K562 (cell line): ENCODE data around the gene H2BK1. TPM values are rescaled to one million over a fixed set of nuclear protein-coding genes. Genes with fewer than 3 reads are reported as not detected.

Source experiments
- BDP1 ChIP-seq: IDR thresholded peaks from 3 replicates; pipeline ENCODE4 v1.6.1; 2011; ENCODE audit not compliant: insufficient read length, insufficient read depth
- CEBPB ChIP-seq: fragments of 450-650 bp; IDR thresholded peaks from 2 replicates; pipeline ENCODE4 v1.6.1; 2016; ENCODE audit warnings: missing genetic modification characterization, missing compliant biosample characterization
- EP300 ChIP-seq: IDR thresholded peaks from 2 replicates; pipeline ENCODE4 v1.6.1; 2012; ENCODE audit warnings: low read length, improper control_type of control experiment
- FOXA3 ChIP-seq, 2 experiments: fragments of 450-650 bp in 1 of 2; sonication (generic) in 1 of 2; formaldehyde crosslinking; IDR thresholded peaks in 1 of 2; conservative IDR thresholded peaks in 1 of 2; 2 replicates each; pipeline versions ENCODE4 v1.4.0 to v1.8.0; 2020 to 2022; ENCODE audit warnings: mild to moderate bottlenecking in 2 of 2, missing genetic modification reagents in 1 of 2
- HMG20A ChIP-seq: fragments of 450-650 bp; formaldehyde crosslinking; conservative IDR thresholded peaks from 2 replicates; pipeline ENCODE4 v1.4.0; 2020; ENCODE audit warnings: mild to moderate bottlenecking, mixed read lengths
- HSF4 ChIP-seq: fragments of 250-450 bp; sonication (Bioruptor Pico); IDR thresholded peaks from 2 replicates; pipeline ENCODE4 v2.1.2; 2022; ENCODE audit warnings: mild to moderate bottlenecking, moderate library complexity, borderline replicate concordance
- ILK ChIP-seq: fragments of 450-650 bp; IDR thresholded peaks from 2 replicates; pipeline ENCODE4 v1.6.1; 2016; ENCODE audit warnings: missing genetic modification characterization, low read depth, mild to moderate bottlenecking, missing compliant biosample characterization, moderate library complexity, borderline replicate concordance
- JUND ChIP-seq, 2 experiments: IDR thresholded peaks; 2 replicates in 1 of 2; 3 replicates in 1 of 2; pipeline ENCODE4 v1.6.1; 2011; ENCODE audit warnings: borderline replicate concordance in 2 of 2, low read depth in 2 of 2, low read length in 2 of 2, improper control_type of control experiment in 1 of 2, missing biosample characterization in 1 of 2, missing genetic modification characterization in 1 of 2, missing genetic modification reagents in 1 of 2
- KAT2B ChIP-seq: IDR thresholded peaks from one replicate; pipeline ENCODE4 v1.6.1; 2012; ENCODE audit warnings: low read depth, mild to moderate bottlenecking, control low read depth, inconsistent platforms, low read length, moderate library complexity
- KDM2B ChIP-seq: fragments of 250-450 bp; sonication (Bioruptor Pico); IDR thresholded peaks from 2 replicates; pipeline ENCODE4 v1.8.0; 2021; ENCODE audit warnings: mild to moderate bottlenecking, moderate library complexity
- MAZ ChIP-seq, 2 experiments: fragments of 450-650 bp in 1 of 2; sonication (generic) in 1 of 2; formaldehyde crosslinking; IDR thresholded peaks in 1 of 2; conservative IDR thresholded peaks in 1 of 2; 2 replicates each; pipeline versions ENCODE4 v1.4.0 to v1.5.0; 2020; ENCODE audit warnings: mild to moderate bottlenecking in 1 of 2, missing genetic modification reagents in 1 of 2
- NCOA1 ChIP-seq: fragments of 450-650 bp; IDR thresholded peaks from 2 replicates; pipeline ENCODE4 v1.6.1; 2016; ENCODE audit warnings: low read depth
- SUPT5H ChIP-seq: fragments of 450-650 bp; IDR thresholded peaks from 2 replicates; pipeline ENCODE4 v1.6.1; 2016
- ZNF785 ChIP-seq: fragments of 250-450 bp; sonication (Bioruptor Pico); IDR thresholded peaks from 2 replicates; pipeline ENCODE4 v1.4.0; 2020; ENCODE audit warnings: mild to moderate bottlenecking
- polyA plus RNA-seq, 8 experiments: library from polyadenylated mRNA; depleted of rRNA in 4 of 8; stranded (reverse) in 5 of 8; unstranded in 3 of 8; fragments of >200 nt; fragmentation: Nextera tagmentation in 2 of 8; fragmentation: Illumina TruSeq in 1 of 8; extraction: Ambion mirVana in 2 of 8; extraction: Trizol in 1 of 8; gene quantifications; 2 replicates each; pipeline versions ENCODE4 v1.2.1 to v1.2.3, GENCODE V29; 2011 to 2014; ENCODE audit warnings: inconsistent platforms in 1 of 8, missing spikeins in 1 of 8
- total RNA-seq, 7 experiments: library from RNA; depleted of rRNA in 6 of 7; stranded (reverse); fragments of >200 nt in 6 of 7; fragmentation: Illumina TruSeq in 2 of 7; extraction: Trizol in 2 of 7; gene quantifications; 2 replicates each; pipeline versions ENCODE4 v1.2.1 to v1.2.3, GENCODE V29; 2011 to 2021; ENCODE audit warnings: low replicate concordance in 1 of 7
- TF ChIP-seq, protein P1 (sequence below), 2 experiments: fragments of 450-650 bp in 1 of 2; sonication (generic) in 1 of 2; formaldehyde crosslinking in 1 of 2; IDR thresholded peaks in 1 of 2; conservative IDR thresholded peaks in 1 of 2; 2 replicates each; pipeline versions ENCODE4 v1.6.1 to v1.8.1; 2016 to 2023; ENCODE audit warnings: mild to moderate bottlenecking in 2 of 2, moderate library complexity in 2 of 2, inconsistent platforms in 1 of 2, missing genetic modification reagents in 1 of 2
- TF ChIP-seq, protein P2 (sequence below): fragments of 450-650 bp; IDR thresholded peaks from 2 replicates; pipeline ENCODE4 v1.6.1; 2016; ENCODE audit warnings: low read depth
- TF ChIP-seq, protein P3 (sequence below): fragments of 250-450 bp; sonication (Bioruptor Pico); IDR thresholded peaks from 2 replicates; pipeline ENCODE4 v1.5.0; 2021

The H2BK1 gene
- total and polyA plus RNA-seq, 9 of the 15 experiments (the other 6 are each of a cell fraction or from before 2014, with no cell fraction given): not detected

DNA sequence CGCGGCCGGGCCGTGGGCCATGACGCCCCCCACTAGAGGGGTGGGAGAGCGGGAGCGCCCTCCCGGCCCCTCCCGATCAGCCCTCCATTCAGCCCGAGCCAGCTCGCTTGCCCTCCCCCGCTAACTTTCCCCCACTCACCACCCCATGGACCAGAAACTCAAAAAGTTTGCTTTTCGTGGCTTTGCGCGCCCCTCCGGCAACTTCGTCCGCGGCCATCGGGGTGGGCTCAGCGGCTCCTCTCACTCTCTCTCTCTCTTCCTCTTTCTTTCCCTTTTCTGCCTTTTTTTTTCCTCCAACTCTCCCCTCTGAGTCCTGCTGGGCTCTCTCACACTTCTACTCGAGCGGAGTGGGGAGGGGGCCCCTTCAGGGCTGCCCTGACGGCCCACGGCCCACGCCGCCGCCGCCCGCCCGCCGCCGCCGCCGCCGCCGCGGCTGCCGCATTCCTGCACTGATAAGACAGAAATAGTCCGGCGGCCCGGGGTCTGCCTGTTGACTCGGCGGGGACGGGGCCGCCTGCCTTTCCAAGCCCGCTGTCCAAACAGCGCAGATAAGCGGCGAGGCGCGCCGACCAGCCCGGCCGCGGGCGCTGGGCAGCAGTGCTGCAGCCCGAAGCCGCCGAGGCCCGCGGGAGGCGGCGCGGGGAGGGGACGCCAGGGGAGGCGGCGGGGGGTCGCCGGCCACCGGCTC lies 38.2 kb upstream of the H2BK1 start, which contains the start of gene SMARCD3 (continued):
- no peak for TF ChIP-seq KAT2B
- no peak for TF ChIP-seq CEBPB (tag)
- TF ChIP-seq, protein P1, sequence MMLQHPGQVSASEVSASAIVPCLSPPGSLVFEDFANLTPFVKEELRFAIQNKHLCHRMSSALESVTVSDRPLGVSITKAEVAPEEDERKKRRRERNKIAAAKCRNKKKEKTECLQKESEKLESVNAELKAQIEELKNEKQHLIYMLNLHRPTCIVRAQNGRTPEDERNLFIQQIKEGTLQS (IDR thresholded peaks at IDR 0.05): no peak
- TF ChIP-seq, protein P1 (CRISPR knock-in tag; conservative IDR thresholded peaks at IDR 0.05): no peak
- TF ChIP-seq ILK (tag): no peak
- TF ChIP-seq BDP1: no peak
- TF ChIP-seq HMG20A: no peak
- TF ChIP-seq, protein P2, sequence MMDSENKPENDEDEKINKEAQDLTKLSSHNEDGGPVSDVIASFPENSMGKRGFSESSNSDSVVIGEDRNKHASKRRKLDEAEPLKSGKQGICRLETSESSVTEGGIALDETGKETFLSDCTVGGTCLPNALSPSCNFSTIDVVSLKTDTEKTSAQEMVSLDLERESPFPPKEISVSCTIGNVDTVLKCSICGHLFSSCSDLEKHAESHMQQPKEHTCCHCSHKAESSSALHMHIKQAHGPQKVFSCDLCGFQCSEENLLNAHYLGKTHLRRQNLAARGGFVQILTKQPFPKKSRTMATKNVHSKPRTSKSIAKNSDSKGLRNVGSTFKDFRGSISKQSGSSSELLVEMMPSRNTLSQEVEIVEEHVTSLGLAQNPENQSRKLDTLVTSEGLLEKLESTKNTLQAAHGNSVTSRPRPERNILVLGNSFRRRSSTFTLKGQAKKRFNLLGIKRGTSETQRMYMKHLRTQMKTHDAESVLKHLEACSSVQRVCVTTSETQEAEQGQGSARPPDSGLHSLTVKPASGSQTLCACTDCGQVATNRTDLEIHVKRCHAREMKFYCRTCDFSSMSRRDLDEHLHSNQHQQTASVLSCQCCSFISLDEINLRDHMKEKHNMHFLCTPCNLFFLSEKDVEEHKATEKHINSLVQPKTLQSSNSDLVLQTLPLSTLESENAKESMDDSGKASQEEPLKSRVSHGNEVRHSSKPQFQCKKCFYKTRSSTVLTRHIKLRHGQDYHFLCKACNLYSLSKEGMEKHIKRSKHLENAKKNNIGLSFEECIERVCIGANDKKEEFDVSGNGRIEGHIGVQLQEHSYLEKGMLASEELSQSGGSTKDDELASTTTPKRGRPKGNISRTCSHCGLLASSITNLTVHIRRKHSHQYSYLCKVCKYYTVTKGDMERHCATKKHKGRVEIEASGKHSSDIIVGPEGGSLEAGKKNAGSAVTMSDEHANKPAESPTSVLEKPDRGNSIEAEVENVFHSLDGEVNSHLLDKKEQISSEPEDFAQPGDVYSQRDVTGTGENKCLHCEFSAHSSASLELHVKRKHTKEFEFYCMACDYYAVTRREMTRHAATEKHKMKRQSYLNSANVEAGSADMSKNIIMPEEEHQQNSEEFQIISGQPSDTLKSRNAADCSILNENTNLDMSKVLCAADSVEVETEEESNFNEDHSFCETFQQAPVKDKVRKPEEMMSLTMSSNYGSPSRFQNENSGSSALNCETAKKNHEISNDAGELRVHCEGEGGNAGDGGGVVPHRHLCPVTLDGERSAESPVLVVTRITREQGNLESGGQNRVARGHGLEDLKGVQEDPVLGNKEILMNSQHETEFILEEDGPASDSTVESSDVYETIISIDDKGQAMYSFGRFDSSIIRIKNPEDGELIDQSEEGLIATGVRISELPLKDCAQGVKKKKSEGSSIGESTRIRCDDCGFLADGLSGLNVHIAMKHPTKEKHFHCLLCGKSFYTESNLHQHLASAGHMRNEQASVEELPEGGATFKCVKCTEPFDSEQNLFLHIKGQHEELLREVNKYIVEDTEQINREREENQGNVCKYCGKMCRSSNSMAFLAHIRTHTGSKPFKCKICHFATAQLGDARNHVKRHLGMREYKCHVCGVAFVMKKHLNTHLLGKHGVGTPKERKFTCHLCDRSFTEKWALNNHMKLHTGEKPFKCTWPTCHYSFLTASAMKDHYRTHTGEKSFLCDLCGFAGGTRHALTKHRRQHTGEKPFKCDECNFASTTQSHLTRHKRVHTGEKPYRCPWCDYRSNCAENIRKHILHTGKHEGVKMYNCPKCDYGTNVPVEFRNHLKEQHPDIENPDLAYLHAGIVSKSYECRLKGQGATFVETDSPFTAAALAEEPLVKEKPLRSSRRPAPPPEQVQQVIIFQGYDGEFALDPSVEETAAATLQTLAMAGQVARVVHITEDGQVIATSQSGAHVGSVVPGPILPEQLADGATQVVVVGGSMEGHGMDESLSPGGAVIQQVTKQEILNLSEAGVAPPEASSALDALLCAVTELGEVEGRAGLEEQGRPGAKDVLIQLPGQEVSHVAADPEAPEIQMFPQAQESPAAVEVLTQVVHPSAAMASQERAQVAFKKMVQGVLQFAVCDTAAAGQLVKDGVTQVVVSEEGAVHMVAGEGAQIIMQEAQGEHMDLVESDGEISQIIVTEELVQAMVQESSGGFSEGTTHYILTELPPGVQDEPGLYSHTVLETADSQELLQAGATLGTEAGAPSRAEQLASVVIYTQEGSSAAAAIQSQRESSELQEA: no peak
- TF ChIP-seq, protein P3, sequence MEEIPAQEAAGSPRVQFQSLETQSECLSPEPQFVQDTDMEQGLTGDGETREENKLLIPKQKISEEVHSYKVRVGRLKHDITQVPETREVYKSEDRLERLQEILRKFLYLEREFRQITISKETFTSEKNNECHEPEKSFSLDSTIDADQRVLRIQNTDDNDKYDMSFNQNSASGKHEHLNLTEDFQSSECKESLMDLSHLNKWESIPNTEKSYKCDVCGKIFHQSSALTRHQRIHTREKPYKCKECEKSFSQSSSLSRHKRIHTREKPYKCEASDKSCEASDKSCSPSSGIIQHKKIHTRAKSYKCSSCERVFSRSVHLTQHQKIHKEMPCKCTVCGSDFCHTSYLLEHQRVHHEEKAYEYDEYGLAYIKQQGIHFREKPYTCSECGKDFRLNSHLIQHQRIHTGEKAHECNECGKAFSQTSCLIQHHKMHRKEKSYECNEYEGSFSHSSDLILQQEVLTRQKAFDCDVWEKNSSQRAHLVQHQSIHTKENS (CRISPR knock-in tag): no peak
- no peak for TF ChIP-seq JUND (IDR thresholded peaks at IDR 0.05; ENCODE audit: borderline replicate concordance, low read depth, low read length)
- no peak for TF ChIP-seq JUND (tag; IDR thresholded peaks at IDR 0.05; ENCODE audit: borderline replicate concordance, low read depth, low read length)
- TF ChIP-seq KDM2B (CRISPR knock-in tag): no peak; the same call in none of the 2 replicates
- no peak for TF ChIP-seq ZNF785 (CRISPR knock-in tag)
- TF ChIP-seq MAZ (CRISPR knock-in tag; conservative IDR thresholded peaks at IDR 0.05 in 1 of 2, IDR thresholded peaks at IDR 0.05 in 1 of 2): peak; percentile 26 to 52; a peak in 1 of 4 replicates
- no peak for TF ChIP-seq EP300
- no peak for TF ChIP-seq SUPT5H
- TF ChIP-seq NCOA1: 0 out of 2 replicates have a peak, but pooled peaks have one; percentile 29
- no peak for TF ChIP-seq HSF4
- TF ChIP-seq FOXA3 (CRISPR knock-in tag; conservative IDR thresholded peaks at IDR 0.05 in 1 of 2, IDR thresholded peaks at IDR 0.05 in 1 of 2): no peak
